ENCODE data around the gene PTCD2. TPM values are rescaled to one million over a fixed set of nuclear protein-coding genes. Genes with fewer than 3 reads are reported as not detected.

PTCD2 gene
- total and polyA plus RNA-seq, 9 donors, result 3.3 to 12.9 (median 7.7) TPM

GRCh38 chr5:72284559-72285423 is 35.4 kb upstream of the PTCD2 start:
- Histone ChIP-seq H3K36me3 (no peaks in the 10 kb centered on the region), H3K9me3 (no peaks in the 10 kb centered on the region), H3K4me1 (ENCODE audit: insufficient read depth) (peaks cover 5% of the 10 kb centered on the region), H3K27me3 (no peaks in the 10 kb centered on the region), H3K4me3 (no peak overlapping the region), H3K27ac (no peak overlapping the region)
- no peak for TF ChIP-seq POLR2A (IDR thresholded peaks at IDR 0.05)
- TF ChIP-seq CTCF (IDR thresholded peaks at IDR 0.05), result no peak
- TF ChIP-seq EP300 (IDR thresholded peaks at IDR 0.05), result no peak
- intact Hi-C loops (cut with DNase I), result no loop called here
- DNase-seq, result no peak
- WGBS, 3 donors, result 87 to 88% (median 87%) methylated on average over 3 of the region's 3 CpGs

DNA sequence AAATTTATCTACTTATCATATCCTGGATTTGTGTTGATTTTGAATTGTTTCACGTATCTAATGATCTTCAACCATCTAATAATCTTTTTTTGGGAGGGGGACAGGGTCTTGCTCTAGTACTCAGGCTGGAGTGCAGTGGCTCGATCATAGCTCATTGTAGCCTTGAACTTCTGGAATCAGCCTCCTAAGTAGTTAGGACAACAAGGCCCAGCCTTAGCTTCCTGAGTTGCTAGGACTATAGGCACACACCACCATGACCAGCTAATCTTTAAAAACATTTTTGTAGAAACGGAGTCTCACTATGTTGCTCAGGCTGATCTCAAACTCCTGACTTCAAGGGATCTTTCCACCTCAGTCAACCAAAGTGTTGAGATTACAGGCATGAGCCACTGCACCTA is 34.8 kb upstream of the PTCD2 start:
- Histone ChIP-seq H3K4me3 (no peak overlapping the region), H3K27me3 (no peaks in the 10 kb centered on the region), H3K36me3 (no peaks in the 10 kb centered on the region), H3K4me1 (ENCODE audit: insufficient read depth) (peaks cover 5% of the 10 kb centered on the region), H3K9me3 (no peaks in the 10 kb centered on the region), H3K27ac (no peak overlapping the region)
- WGBS, 3 donors, result 65 to 94% (median 86%) methylated on average over 3 of the region's 3 CpGs
- DNase-seq, result no peak
- TF ChIP-seq EP300 (IDR thresholded peaks at IDR 0.05) (no peak), CTCF (IDR thresholded peaks at IDR 0.05) (no peak), POLR2A (IDR thresholded peaks at IDR 0.05) (no peak)
- intact Hi-C loops (cut with DNase I), result no loop called here

GRCh38 chr5:72286798-72287197 is 33.4 kb upstream of the PTCD2 start:
- no peak for DNase-seq
- Histone ChIP-seq H3K9me3 (no peaks in the 10 kb centered on the region), H3K4me1 (ENCODE audit: insufficient read depth) (peaks cover 5% of the 10 kb centered on the region), H3K27ac (no peak overlapping the region), H3K27me3 (no peaks in the 10 kb centered on the region), H3K36me3 (no peaks in the 10 kb centered on the region), H3K4me3 (no peak overlapping the region)
- TF ChIP-seq POLR2A (IDR thresholded peaks at IDR 0.05) (no peak), CTCF (IDR thresholded peaks at IDR 0.05) (no peak), EP300 (IDR thresholded peaks at IDR 0.05) (no peak)
- intact Hi-C loops (cut with DNase I), result no loop called here
- 96 to 97% (median 97%) methylated on average over 5 of the region's 5 CpGs for WGBS, 3 donors

- DNase-seq, result no peak
- Histone ChIP-seq H3K27ac (no peak overlapping the region), H3K4me3 (no peak overlapping the region), H3K4me1 (ENCODE audit: insufficient read depth) (peaks cover 2% of the 10 kb centered on the region), H3K9me3 (no peaks in the 10 kb centered on the region), H3K27me3 (no peaks in the 10 kb centered on the region), H3K36me3 (no peaks in the 10 kb centered on the region)
- 93 to 95% (median 95%) methylated on average over 2 of the region's 2 CpGs for WGBS, 3 donors
- intact Hi-C loops (cut with DNase I), result no loop called here
- TF ChIP-seq EP300 (IDR thresholded peaks at IDR 0.05), result no peak
- no peak for TF ChIP-seq CTCF (IDR thresholded peaks at IDR 0.05)
- no peak for TF ChIP-seq POLR2A (IDR thresholded peaks at IDR 0.05)
These were observed 31.2 kb upstream of the PTCD2 start for GRCh38 chr5:72288924-72289323.
